HG02852 (cell line): ENCODE data around the gene STPG1.

Source experiments
- ATAC-seq: cut with Tn5 transposase; IDR thresholded peaks from one replicate; pipeline ENCODE4 v1.9.1; 2021; ENCODE audit warnings: mild to moderate bottlenecking, moderate library complexity; ENCODE audit not compliant: unreplicated experiment

Gene STPG1

GRCh38 chr1:24347159-24347934 is 66.2 kb downstream of the STPG1 start:
- no peak for ATAC-seq

DNA sequence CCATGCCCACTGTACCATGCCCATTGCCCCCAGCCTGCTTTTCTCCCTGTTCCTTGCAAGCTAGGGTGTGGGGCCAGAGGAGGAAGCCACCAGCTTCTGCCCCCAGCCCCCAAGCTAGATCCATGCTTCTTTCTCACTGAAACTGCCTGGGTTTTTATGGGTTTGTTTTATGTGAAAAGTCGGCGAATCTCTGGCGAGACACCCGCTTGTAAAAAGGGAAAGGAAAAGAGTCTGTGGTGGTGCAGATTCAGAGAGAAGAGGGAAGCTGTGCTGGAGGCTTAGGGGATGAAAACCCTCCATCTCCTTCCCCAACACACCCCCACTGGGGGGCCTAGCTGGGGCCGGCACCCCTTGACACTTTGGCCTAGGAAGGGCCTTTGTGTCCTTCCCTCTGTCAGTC is 68.2 kb downstream of the STPG1 start:
- no peak for ATAC-seq

DNA sequence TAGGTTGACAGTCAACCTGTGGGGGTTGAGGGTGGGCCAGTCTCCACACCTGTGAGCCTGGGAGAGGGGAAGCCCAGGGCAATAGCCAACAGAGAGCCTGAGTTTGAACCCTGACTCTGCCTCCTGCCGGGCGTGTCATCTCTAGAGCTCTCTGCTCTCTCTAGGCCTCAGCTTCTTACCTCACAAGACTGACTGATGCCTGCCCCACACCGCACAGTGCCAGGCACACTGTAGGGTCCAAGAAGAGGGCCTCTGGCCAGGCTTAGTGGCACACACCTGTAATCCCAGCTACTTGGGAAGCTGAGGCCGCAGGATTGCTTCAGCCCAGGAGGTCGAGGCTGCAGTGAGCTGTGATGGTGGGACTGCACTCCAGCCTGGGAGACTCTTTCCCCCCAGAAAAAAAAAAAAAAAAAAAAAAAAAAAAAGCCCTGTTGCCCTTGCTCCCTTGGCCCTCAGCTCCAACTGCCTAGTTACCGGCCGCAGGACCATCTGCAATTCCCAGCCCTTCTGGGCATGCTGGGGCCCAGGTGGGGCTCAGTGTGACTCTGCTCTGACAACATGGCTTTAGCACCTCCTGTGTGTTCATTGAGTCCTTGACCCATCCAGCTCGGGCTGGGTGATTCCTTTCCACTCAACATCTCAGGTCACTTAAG is 69.4 kb downstream of the STPG1 start:
- ATAC-seq: no peak

DNA sequence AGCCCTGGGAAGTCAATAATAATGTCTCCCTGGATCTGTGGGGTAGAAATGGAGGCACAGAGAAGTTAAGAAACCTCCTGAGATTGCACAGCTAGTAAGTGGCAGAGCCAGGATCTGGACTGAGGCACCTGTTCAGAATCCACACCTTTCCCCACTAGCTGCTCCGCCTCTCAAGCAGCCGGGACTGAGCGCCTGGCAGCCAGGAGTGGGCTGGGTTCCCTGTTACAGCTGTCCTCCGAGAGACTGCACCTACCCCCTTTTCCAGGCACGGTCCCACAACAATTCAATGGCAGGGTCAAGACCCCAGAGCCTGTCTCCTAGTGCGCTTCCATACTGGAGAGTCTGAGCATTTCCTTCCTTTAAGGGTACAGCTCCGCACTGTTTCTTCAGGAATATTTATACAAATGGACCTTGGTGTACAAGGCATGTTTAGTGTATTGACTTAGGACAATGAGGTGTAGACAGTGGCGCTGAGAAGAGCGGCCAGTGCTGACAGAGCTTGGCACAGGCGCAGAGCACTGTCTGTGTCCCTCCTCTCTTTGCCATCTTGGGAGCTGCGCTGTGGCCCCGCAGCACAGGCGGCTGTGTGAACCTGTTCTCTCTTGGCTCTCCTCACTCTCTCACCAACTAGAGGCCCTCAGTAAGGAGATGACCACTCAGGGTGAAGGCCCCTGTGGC is 70.0 kb downstream of the STPG1 start:
- no peak for ATAC-seq

DNA sequence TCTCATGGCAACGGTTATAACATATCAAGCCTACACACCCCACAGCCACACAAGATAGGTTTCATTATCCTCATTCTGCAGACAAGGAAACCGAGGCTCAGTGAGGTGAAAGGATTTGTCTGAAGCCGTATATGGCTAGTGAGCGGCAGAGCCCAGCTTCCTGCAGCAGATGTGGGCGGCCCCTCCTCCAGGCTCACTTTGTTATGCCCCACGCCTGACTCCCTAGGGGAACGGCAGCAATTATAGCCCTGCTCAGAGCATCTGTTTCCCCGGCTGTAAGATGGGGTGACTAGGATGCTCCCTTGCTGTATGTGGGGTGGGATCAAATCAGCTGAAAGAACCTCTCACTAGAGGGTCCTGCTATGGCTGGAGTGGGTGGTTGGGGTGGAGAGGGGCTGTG is 72.3 kb downstream of the STPG1 start:
- ATAC-seq: no peak

DNA sequence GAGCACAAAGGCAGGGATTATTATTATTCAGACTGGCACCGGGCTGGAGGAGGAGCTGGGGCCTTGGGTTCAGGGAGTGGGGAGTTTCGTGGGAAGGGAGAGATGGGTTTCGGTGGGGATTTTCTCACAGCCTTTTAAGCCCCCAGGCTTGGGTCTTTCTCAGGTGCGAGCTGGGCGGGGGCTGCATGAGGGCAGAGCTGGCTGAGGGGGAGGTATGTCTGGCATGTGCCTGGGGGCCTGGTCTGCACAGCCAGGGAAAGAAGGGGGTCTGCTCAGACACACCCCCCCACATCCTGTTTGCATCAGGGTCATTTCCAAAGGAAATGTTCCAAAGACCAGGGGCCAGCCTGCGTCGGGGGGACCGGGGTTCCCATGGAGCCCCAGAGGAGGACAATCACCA is 72.8 kb downstream of the STPG1 start:
- ATAC-seq: no peak

DNA sequence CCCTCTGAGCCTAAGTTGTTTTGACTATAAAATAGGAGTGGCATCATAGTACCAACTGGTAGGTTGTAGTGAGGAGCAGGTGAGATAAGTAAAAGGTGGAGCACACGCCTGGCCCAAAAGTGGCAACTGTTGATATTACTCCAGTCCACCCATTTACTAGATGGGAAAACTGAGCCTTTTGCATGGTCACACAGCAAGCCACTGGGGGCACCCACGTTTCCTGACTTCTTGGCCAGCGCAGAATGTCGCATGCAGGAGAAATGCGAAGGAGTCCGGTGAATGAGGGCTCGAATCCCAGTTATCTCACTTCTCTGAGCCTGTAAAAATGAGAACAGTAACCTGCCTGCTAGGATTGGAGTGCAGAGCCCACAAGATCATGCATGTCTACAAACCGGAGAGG is 73.6 kb downstream of the STPG1 start:
- ATAC-seq: no peak

DNA sequence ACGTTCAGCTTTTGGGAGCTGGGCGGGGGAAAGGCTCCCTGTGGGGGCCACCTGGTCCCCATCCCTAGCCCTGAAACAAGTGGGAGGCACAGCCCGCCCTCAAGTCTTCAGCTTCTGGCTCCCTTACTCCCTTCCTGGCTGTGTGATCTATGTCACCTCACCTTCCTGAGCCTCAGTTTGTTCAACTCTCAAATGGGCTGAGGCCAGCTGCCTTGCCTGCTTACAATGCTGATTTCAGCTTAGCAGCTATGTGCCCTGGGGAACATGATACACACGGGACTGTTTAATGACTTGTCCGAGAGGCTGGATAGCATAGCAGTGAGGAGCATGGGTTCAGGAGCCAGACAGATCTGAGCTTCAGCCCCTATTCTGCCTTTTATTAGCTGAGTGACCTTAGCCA is 75.1 kb downstream of the STPG1 start:
- ATAC-seq: no peak

- no peak for ATAC-seq
Observed at GRCh38 chr1:24337455-24337854, 76.1 kb downstream of the STPG1 start.

DNA sequence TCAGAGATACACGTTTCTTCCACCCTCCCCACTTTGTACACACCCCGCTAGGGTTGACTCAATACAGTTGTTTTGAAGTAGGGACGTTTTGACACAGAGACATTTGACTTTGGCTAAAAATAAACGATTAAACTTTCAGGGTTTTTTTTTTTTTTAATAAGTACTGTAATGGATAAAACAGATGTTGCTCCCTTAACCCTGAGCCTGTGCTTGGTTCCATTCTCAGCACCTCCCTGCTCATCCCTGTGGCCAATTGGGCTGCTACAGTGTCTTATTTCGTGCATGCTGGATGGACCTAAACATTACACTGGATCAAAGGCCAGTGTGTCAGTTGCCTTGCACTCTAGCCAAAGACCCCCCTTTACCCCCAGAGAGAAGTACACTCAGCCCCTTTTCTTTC is 77.5 kb downstream of the STPG1 start:
- no peak for ATAC-seq

DNA sequence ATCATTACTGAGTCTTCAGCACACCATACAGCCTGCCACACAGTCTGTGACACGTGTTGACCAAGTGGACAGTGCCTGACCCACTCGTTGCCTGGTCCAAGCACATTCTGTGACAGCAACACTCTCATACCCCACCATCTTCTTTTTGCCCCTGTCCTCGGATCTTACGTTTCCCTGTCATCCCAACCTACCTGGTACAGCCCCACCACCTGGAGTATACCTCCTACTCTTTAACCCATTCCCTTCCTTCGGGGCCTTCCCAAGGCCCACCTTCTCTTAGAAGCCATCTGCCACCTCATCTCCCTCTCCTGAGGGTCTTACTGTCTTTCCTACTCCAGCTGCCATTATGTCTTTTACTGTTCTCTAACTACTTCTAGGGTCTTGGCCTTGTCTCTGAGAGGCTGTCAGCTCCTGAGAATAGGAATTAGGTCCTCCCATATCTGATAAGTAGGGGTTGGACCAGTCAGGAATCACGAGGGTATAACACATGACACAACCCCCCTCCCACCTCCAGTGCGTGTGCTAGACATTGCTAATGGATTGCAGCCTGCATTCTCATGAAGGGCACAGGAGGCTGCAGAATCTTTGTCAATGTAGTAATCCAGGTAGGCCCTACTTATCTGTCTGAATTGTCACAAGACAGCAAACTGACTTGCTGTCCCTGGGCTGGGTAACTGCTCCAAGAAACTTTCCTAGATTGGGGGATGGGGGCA is 81.5 kb downstream of the STPG1 start:
- no peak for ATAC-seq

GRCh38 chr1:24329797-24330543 is 83.6 kb downstream of the STPG1 start:
- ATAC-seq: no peak

- ATAC-seq: no peak
Observed at GRCh38 chr1:24329331-24329730, 84.3 kb downstream of the STPG1 start.

GRCh38 chr1:24327891-24328290 is 85.7 kb downstream of the STPG1 start:
- ATAC-seq: no peak

- ATAC-seq: no peak
Observed at GRCh38 chr1:24327486-24327885, 86.1 kb downstream of the STPG1 start.

GRCh38 chr1:24325587-24326449 is 87.8 kb downstream of the STPG1 start:
- ATAC-seq: no peak

- ATAC-seq: no peak
Observed at GRCh38 chr1:24324903-24325302, 88.7 kb downstream of the STPG1 start.

DNA sequence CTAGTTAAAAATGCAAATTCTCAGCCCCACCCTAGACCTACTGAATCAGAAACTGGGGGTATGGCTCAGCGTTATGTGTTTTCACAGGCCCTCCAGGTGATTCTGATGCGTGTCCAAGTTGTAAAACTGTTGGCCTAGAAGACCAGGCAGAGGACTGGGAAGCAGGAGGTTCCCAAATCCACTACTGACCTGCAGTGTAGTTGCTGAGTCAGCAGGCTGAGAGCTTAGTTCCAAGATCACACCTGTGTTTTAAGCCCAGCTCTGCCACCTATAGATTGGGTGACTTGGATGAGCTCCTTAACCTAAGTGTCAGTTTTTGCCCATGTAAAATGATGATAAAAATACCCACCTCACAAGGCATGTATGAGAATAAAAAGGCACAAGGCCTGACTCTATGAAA is 90.3 kb downstream of the STPG1 start:
- no peak for ATAC-seq

DNA sequence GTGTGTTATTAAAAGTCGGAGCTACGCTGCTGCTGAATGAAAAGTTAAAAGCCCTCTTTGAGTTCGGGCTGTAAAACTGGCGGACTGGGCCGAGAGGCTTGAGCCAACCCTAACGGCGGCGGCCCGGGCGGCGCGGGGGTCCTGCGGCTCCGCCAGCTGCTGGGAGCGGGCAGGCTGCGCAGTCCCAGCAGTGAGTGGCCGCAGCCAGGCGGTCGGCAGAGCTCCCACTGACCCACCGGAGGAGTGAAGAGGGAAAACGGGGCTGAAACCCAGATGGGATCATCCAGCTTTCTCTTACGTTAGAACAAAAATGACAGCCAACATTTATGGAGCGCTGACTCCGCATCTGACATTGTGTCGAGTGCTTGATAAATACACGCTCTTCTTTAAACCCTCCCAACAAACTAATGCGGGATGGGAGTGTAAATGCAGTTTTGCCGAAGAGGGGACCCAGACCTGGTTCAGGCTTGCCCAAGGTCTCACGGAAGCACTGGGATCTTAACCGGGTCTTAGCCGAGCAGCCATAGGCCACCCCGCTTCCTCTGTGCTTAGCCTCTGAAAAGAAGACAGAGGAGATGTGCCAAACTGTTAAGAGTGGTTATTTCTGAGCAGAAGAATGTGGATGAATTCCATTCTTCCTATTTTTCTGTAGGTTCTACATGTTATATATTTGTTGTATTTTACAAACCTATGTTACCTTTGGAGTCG is 91.0 kb downstream of the STPG1 start:
- no peak for ATAC-seq
